ENCODE results near the gene BEX4. TPM values are rescaled to one million over a fixed set of nuclear protein-coding genes. Genes with fewer than 3 reads are reported as not detected.

BEX4 gene
- total and polyA plus RNA-seq, 9 of the 15 experiments (the other 6 are each of a cell fraction or from before 2014, with no cell fraction given) = 74.6 to 399 (median 154) TPM

GRCh38 chrX:103254171-103254824 is 39.4 kb downstream of the BEX4 start (continued):
- TF ChIP-seq MGA (IDR thresholded peaks at IDR 0.05) = no peak
- TF ChIP-seq CCNT2 (IDR thresholded peaks at IDR 0.05; ENCODE audit: borderline replicate concordance, extremely low read depth, insufficient read length, low read depth, low read length) = peak; percentile 20
- TF ChIP-seq GABPA (tag; conservative IDR thresholded peaks at IDR 0.05; ENCODE audit: low read depth) = peak; percentile 51
- TF ChIP-seq ZBTB2 (IDR thresholded peaks at IDR 0.05) = no peak
- TF ChIP-seq CXXC5 (CRISPR knock-in tag; IDR thresholded peaks at IDR 0.05) = peak; percentile 8; the same call in 1 of the 2 replicates
- no peak for TF ChIP-seq ZBTB33 (CRISPR knock-in tag; IDR thresholded peaks at IDR 0.05)
- no peak for TF ChIP-seq ETS1 (conservative IDR thresholded peaks at IDR 0.05; ENCODE audit: control insufficient read depth, low read depth, low read length)
- TF ChIP-seq ZNF830 (CRISPR knock-in tag; IDR thresholded peaks at IDR 0.05) = 0 out of 2 replicates have a peak, but pooled peaks have one; percentile 13
- TF ChIP-seq GTF2A2 (tag; IDR thresholded peaks at IDR 0.05) = no peak

Data from K562 (cell line).